ENCODE data around the gene CHD2.
A peak's percentile ranks its signal among the peaks of the same experiment; 100 is the strongest.

Gene CHD2

DNA sequence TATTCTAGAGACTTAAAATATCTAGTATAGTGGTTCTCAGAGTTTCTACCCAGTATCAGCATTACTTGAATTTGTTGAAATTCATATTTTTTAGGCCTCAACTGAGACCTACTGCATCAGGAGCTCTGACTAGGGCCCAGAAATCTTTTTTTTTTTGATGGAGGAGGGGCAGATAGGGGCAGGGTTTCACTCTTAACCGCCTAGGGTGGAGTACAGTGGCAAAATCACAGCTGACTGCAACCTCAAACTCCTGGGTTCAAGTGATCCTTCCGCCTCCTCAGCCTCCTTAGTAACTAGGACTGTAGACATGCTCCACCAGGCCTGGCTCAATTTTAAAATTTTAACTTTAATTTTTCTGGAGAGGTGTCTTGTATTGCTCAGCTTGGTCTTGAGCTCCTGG, 36.6 kb downstream of the CHD2 start:
- Histone ChIP-seq H3K9ac (ENCODE audit: low read length) (no peak overlapping the region), H3K4me1 (ENCODE audit: insufficient read depth, low read length, severe bottlenecking) (no peaks in the 10 kb centered on the region), H3K4me3 (ENCODE audit: low read depth, low read length, poor library complexity, severe bottlenecking) (no peak overlapping the region), H3K79me2 (ENCODE audit: insufficient read depth, low read length) (no peaks in the 10 kb centered on the region), H2AFZ (ENCODE audit: low read length) (no peak overlapping the region), H4K20me1 (ENCODE audit: insufficient read depth, low read length) (no peaks in the 10 kb centered on the region), H3F3A (ENCODE audit: insufficient read depth, low read length) (no peaks in the 10 kb centered on the region), H3K9me3 (ENCODE audit: low read length) (no peaks in the 10 kb centered on the region), H3K9me2 (ENCODE audit: low read depth, low read length) (no peaks in the 10 kb centered on the region), H3K27me3 (ENCODE audit: insufficient read depth, low read length) (no peaks in the 10 kb centered on the region), H3K4me2 (ENCODE audit: low read length) (no peak overlapping the region), H3K36me3 (ENCODE audit: insufficient read depth, low read length) (peaks cover 95% of the 10 kb centered on the region), H3K27ac (ENCODE audit: low read depth, low read length, poor library complexity, severe bottlenecking) (no peak overlapping the region)
- TF ChIP-seq, protein P1, sequence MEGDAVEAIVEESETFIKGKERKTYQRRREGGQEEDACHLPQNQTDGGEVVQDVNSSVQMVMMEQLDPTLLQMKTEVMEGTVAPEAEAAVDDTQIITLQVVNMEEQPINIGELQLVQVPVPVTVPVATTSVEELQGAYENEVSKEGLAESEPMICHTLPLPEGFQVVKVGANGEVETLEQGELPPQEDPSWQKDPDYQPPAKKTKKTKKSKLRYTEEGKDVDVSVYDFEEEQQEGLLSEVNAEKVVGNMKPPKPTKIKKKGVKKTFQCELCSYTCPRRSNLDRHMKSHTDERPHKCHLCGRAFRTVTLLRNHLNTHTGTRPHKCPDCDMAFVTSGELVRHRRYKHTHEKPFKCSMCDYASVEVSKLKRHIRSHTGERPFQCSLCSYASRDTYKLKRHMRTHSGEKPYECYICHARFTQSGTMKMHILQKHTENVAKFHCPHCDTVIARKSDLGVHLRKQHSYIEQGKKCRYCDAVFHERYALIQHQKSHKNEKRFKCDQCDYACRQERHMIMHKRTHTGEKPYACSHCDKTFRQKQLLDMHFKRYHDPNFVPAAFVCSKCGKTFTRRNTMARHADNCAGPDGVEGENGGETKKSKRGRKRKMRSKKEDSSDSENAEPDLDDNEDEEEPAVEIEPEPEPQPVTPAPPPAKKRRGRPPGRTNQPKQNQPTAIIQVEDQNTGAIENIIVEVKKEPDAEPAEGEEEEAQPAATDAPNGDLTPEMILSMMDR (IDR thresholded peaks at IDR 0.05; ENCODE audit: low read length), result no peak
- no peak for TF ChIP-seq EZH2 (IDR thresholded peaks at IDR 0.05; ENCODE audit: borderline replicate concordance, low read length)

DNA sequence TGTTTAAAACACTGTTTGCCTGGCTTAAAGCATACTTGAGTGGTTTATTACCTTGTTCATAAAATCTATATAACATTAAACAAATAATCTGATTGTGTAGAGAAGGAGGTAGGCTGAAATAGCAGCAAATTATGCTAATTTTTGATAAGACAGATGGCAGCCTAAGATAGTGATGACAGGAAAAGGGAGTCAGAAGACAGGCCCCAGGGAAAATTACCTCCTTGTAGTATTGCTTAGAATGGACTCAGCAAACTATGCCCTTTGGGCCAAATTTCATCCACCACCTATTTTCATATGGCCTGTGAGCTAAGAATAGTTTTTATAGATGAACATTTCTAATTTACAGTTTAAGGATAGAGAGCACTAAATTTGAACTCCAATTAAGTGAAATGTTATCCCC, 37.8 kb downstream of the CHD2 start:
- H3K79me2 ChIP-seq (ENCODE audit: insufficient read depth, low read length), result no peaks in the 10 kb centered on the region
- peaks cover 96% of the 10 kb centered on the region for H3K36me3 ChIP-seq (ENCODE audit: insufficient read depth, low read length)

DNA sequence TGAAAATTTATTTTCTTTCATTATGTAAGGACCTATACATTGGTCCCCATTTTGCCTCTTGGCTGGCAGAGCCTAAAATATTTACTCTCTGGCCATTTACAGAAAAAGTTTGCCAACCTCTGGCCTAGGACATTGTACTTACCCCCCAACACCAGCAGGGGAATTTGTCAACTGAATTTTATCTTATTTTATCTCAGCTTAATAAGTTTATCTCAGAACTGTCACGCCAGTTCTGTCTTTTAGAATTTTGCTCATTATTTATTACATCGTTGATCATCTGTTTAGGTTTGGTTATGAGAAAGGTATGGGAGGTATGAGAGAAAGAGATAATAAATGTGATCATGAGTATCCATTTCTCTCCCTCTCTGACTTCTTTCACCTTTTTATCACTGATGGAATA, 38.3 kb downstream of the CHD2 start:
- Histone ChIP-seq H3K27me3 (ENCODE audit: insufficient read depth, low read length) (no peaks in the 10 kb centered on the region), H3F3A (ENCODE audit: insufficient read depth, low read length) (no peaks in the 10 kb centered on the region), H3K9me3 (ENCODE audit: low read length) (no peaks in the 10 kb centered on the region), H3K36me3 (ENCODE audit: insufficient read depth, low read length) (peaks cover 96% of the 10 kb centered on the region), H2AFZ (ENCODE audit: low read length) (no peak overlapping the region), H3K4me2 (ENCODE audit: low read length) (no peak overlapping the region), H3K27ac (ENCODE audit: low read depth, low read length, poor library complexity, severe bottlenecking) (no peak overlapping the region), H3K9me2 (ENCODE audit: low read depth, low read length) (no peaks in the 10 kb centered on the region), H3K9ac (ENCODE audit: low read length) (no peak overlapping the region), H3K4me1 (ENCODE audit: insufficient read depth, low read length, severe bottlenecking) (no peaks in the 10 kb centered on the region), H4K20me1 (ENCODE audit: insufficient read depth, low read length) (no peaks in the 10 kb centered on the region), H3K79me2 (ENCODE audit: insufficient read depth, low read length) (no peaks in the 10 kb centered on the region), H3K4me3 (ENCODE audit: low read depth, low read length, poor library complexity, severe bottlenecking) (no peak overlapping the region)
- TF ChIP-seq, protein P1 (IDR thresholded peaks at IDR 0.05; ENCODE audit: low read length), result peak; percentile 17; the same call in 1 of the 2 replicates
- TF ChIP-seq EZH2 (IDR thresholded peaks at IDR 0.05; ENCODE audit: borderline replicate concordance, low read length), result no peak

More for the DNA sequence above, 37.8 kb downstream of the CHD2 start:
- no peaks in the 10 kb centered on the region for H3F3A ChIP-seq (ENCODE audit: insufficient read depth, low read length)
- no peak overlapping the region for H3K27ac ChIP-seq (ENCODE audit: low read depth, low read length, poor library complexity, severe bottlenecking)
- no peak overlapping the region for H3K4me3 ChIP-seq (ENCODE audit: low read depth, low read length, poor library complexity, severe bottlenecking)
- H3K4me1 ChIP-seq (ENCODE audit: insufficient read depth, low read length, severe bottlenecking), result no peaks in the 10 kb centered on the region
- H3K9me2 ChIP-seq (ENCODE audit: low read depth, low read length), result no peaks in the 10 kb centered on the region
- TF ChIP-seq EZH2 (IDR thresholded peaks at IDR 0.05; ENCODE audit: borderline replicate concordance, low read length), result no peak
- TF ChIP-seq, protein P1 (IDR thresholded peaks at IDR 0.05; ENCODE audit: low read length), result no peak
- no peaks in the 10 kb centered on the region for H4K20me1 ChIP-seq (ENCODE audit: insufficient read depth, low read length)
- H2AFZ ChIP-seq (ENCODE audit: low read length), result no peak overlapping the region
- no peaks in the 10 kb centered on the region for H3K27me3 ChIP-seq (ENCODE audit: insufficient read depth, low read length)
- no peak overlapping the region for H3K9ac ChIP-seq (ENCODE audit: low read length)
- no peaks in the 10 kb centered on the region for H3K9me3 ChIP-seq (ENCODE audit: low read length)
- H3K4me2 ChIP-seq (ENCODE audit: low read length), result no peak overlapping the region

Measured in OCI-LY1 (cell line).